Esophagus muscularis mucosa (tissue), 4 donors: ENCODE measurements around the gene HSD3B7.

Experiments used
- CTCF ChIP-seq, 3 experiments: fragments of 200-600 bp in 2 of 3; fragments of 450-650 bp in 1 of 3; sonication (generic) in 2 of 3; IDR thresholded peaks; one replicate each; pipeline ENCODE4 v1.5.1; 2017 to 2019; ENCODE audit warnings: antibody characterized with exemption in 3 of 3, mild to moderate bottlenecking in 2 of 3, moderate library complexity in 1 of 3
- EP300 ChIP-seq: sonication (generic); formaldehyde crosslinking; IDR thresholded peaks from one replicate; pipeline ENCODE4 v1.6.1; 2017; ENCODE audit warnings: antibody characterized with exemption
- POLR2A ChIP-seq: fragments of 450-650 bp; IDR thresholded peaks from one replicate; pipeline ENCODE4 v1.6.1; 2017; ENCODE audit warnings: antibody characterized with exemption, moderate library complexity, mild to moderate bottlenecking, low read depth
- POLR2AphosphoS5 ChIP-seq, 2 donors: sonication (generic); formaldehyde crosslinking; IDR thresholded peaks; one replicate each; pipeline ENCODE4 v1.6.1; 2017; ENCODE audit warnings: antibody characterized with exemption in 2 of 2

DNA sequence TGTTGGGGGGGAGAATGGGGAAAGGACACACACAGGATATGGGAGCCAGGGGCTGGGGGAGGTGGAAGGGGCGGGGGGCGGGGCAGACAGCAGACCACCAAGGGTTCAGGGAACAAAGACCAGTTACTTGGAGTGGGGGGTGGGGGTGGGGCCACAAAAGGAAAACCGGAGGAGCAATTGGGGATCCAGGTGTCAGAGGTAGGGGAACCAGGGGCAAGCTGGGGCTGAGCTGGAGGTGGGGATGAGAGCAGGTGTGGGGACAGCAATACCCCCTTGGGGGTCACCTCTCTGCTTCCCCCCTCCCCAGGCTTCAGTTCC lies 37.5 kb upstream of the HSD3B7 start:
- TF ChIP-seq CTCF (IDR thresholded peaks at IDR 0.05) (no peak), POLR2A (no peak), EP300 (no peak), POLR2AphosphoS5 (IDR thresholded peaks at IDR 0.05) (no peak)
